ENCODE data around the gene EBF3.

- TF ChIP-seq POLR2A (IDR thresholded peaks at IDR 0.05) (no peak), CTCF (IDR thresholded peaks at IDR 0.05) (no peak), EP300 (IDR thresholded peaks at IDR 0.05) (no peak), POLR2AphosphoS5 (IDR thresholded peaks at IDR 0.05) (no peak)
Measured at GRCh38 chr10:130013335-130014262, 49.5 kb upstream of the EBF3 start.

Data from suprapubic skin (tissue), 4 donors.